Measurements from ENCODE around the gene PTPRF. TPM values are rescaled to one million over a fixed set of nuclear protein-coding genes. Genes with fewer than 3 reads are reported as not detected.

Gene PTPRF
- polyA plus RNA-seq, 3 donors, result not detected

DNA sequence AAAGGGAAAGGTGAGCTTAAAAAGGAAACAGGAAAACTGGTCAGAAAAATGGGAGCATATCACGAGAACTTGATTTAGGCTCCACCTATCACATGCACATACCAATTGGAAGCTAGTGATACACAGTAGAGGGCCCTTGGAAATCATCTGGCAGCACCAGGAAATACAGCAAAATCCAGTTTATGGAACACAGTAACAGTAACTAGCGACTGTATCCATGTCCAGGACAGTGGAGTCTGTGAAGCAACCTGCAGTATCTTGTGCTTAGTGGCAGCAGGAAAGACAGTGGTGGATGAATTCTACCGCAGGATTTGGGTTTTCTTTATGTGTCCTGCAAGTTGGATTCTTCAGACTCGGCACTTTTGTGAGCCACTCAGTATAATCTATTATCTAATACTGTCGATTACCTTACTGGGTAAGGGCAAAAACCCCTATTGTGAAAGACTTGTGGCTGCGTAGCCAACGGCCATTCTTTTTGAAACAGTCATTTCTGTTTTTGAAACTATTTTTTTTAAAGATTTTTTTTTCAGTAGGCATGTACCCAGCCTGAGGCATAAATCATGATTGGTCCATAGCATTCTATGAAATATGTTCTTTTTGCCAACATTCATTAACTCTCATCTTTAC, 117.7 kb downstream of the PTPRF start:
- Histone ChIP-seq H3K4me3 (replicated peaks in 1 of 3; ENCODE audit: low read depth in 2 of 3, low read length in 3 of 3) (peak overlapping the region in 1 of 3 experiments; percentile 91), H3K27ac (ENCODE audit: low read depth in 1 of 2, low read length in 2 of 2) (peak overlapping the region in 1 of 2 donors; percentile 28), H3K36me3 (replicated peaks in 1 of 2; ENCODE audit: control insufficient read depth in 1 of 2, insufficient read depth in 2 of 2, low read length in 2 of 2) (peaks cover 2 to 4% of the 10 kb centered on the region in 2 donors), H3K4me2 (replicated peaks; ENCODE audit: extremely low read depth, low read length, poor library complexity, severe bottlenecking) (peak overlapping the region; percentile 96), H2AFZ (ENCODE audit: insufficient read depth, low read depth, low read length, poor library complexity, severe bottlenecking) (peak overlapping the region; percentile 92), H3K79me2 (ENCODE audit: insufficient read depth, low read length) (peaks cover 34% of the 10 kb centered on the region), H3K4me1 (ENCODE audit: control insufficient read depth in 1 of 2, insufficient read depth in 2 of 2, low read length in 2 of 2) (peaks cover 22 to 29% of the 10 kb centered on the region in 2 donors), H4K20me1 (ENCODE audit: insufficient read depth, low read length) (peaks cover 26% of the 10 kb centered on the region), H3K27me3 (ENCODE audit: control insufficient read depth in 2 of 2, insufficient read depth in 2 of 2, low read length in 2 of 2) (no peaks in the 10 kb centered on the region), H3K9ac (ENCODE audit: insufficient read depth, low read length, poor library complexity, severe bottlenecking) (no peak overlapping the region), H3K9me3 (replicated peaks in 1 of 2; ENCODE audit: control insufficient read depth in 1 of 2, insufficient read depth in 1 of 2, low read length in 2 of 2) (no peaks in the 10 kb centered on the region)
- Mint-ChIP-seq H3K36me3 (peaks cover 3 to 6% of the 10 kb centered on the region in 2 donors), H3K4me1 (peaks cover 33% of the 10 kb centered on the region), H3K27ac (peak overlapping the region in 4 of 7 donors; percentile 54 to 99 (median 92)), H3K27me3 (ENCODE audit: low read depth in 3 of 3) (peaks cover 0 to 8% (median 0%) of the 10 kb centered on the region in 3 donors), H3K9me3 (peaks cover 0 to 3% (median 0%) of the 10 kb centered on the region in 7 donors), H3K4me3 (peak overlapping the region in 1 of 2 donors; percentile 98)
- DNase-seq, result peak in 2 of 3 donors; percentile 33 to 65
- intact Hi-C loops (cut with micrococcal nuclease), result loop anchor here in 1 of 2 donors (10.0 kb wide), 1 partner anchor 264 kb away; the partner anchor contains the start of genes MED8 and SZT2
- WGBS (ENCODE audit: insufficient coverage), result 13% methylated on average over 3 of the region's 7 CpGs
- no peak for TF ChIP-seq CTCF (IDR thresholded peaks at IDR 0.05)

DNA sequence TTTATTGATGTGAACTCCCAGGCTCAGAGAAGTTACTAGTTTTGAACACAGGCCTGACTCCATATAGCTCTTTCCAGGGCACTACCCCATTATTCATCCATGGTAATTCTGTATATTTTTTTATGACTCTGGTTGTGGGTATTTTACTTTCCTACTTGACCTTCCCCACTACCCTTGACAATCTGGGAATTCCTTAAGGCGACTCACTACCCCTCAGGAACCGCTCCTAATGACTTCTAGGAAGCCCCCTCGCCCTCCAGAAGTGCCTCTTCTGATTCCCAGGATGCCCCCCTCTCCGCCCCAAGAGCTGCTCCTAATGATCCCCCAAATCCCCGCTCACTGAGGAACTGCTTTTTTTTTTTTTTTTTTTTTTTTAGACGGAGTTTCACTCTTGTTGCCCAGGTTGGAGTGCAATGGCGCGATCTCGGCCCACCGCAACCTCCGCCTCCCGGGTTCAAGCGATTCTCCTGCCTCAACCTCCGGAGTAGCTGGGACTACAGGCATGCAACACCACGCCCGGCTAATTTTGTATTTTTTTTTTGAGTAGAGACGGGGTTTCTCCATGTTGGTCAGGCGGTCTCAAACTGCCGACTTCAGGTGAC, 118.3 kb downstream of the PTPRF start:
- Histone ChIP-seq H3K79me2 (ENCODE audit: insufficient read depth, low read length) (peaks cover 40% of the 10 kb centered on the region), H3K9me3 (replicated peaks in 1 of 2; ENCODE audit: control insufficient read depth in 1 of 2, insufficient read depth in 1 of 2, low read length in 2 of 2) (no peaks in the 10 kb centered on the region), H3K4me1 (ENCODE audit: control insufficient read depth in 1 of 2, insufficient read depth in 2 of 2, low read length in 2 of 2) (peaks cover 22 to 29% of the 10 kb centered on the region in 2 donors), H3K36me3 (replicated peaks in 1 of 2; ENCODE audit: control insufficient read depth in 1 of 2, insufficient read depth in 2 of 2, low read length in 2 of 2) (peaks cover 9 to 10% of the 10 kb centered on the region in 2 donors), H3K4me2 (replicated peaks; ENCODE audit: extremely low read depth, low read length, poor library complexity, severe bottlenecking) (peak overlapping the region; percentile 96), H3K27me3 (ENCODE audit: control insufficient read depth in 2 of 2, insufficient read depth in 2 of 2, low read length in 2 of 2) (no peaks in the 10 kb centered on the region), H4K20me1 (ENCODE audit: insufficient read depth, low read length) (peaks cover 32% of the 10 kb centered on the region), H3K9ac (ENCODE audit: insufficient read depth, low read length, poor library complexity, severe bottlenecking) (peak overlapping the region; percentile 74), H3K4me3 (replicated peaks in 1 of 3; ENCODE audit: low read depth in 2 of 3, low read length in 3 of 3) (peak overlapping the region; percentile 55 to 94 (median 91)), H2AFZ (ENCODE audit: insufficient read depth, low read depth, low read length, poor library complexity, severe bottlenecking) (peak overlapping the region; percentile 92), H3K27ac (ENCODE audit: low read depth in 1 of 2, low read length in 2 of 2) (peak overlapping the region; percentile 82 to 94)
- peak overlapping the region; percentile 90 to 99 (median 94) for H3K27ac Mint-ChIP-seq
- H3K9me3 Mint-ChIP-seq, result peaks cover 0 to 3% (median 0%) of the 10 kb centered on the region in 7 donors
- H3K4me1 Mint-ChIP-seq, result peaks cover 37% of the 10 kb centered on the region
- peaks cover 8 to 13% of the 10 kb centered on the region in 2 donors for H3K36me3 Mint-ChIP-seq
- peak in 1 of 3 donors; percentile 74 for DNase-seq
- intact Hi-C loops (cut with micrococcal nuclease), result loop anchor here in 1 of 2 donors (10.0 kb wide), 1 partner anchor 264 kb away; the partner anchor contains the start of genes MED8 and SZT2
- TF ChIP-seq CTCF (IDR thresholded peaks at IDR 0.05), result no peak
- H3K27me3 Mint-ChIP-seq (ENCODE audit: low read depth in 3 of 3), result peaks cover 0 to 7% (median 0%) of the 10 kb centered on the region in 3 donors
- 36% methylated on average over 8 of the region's 19 CpGs for whole genome bisulfite sequencing (ENCODE audit: insufficient coverage)
- H3K4me3 Mint-ChIP-seq, result peak overlapping the region; percentile 93 to 98
